GM20431 (cell line): ENCODE data around the gene RABGAP1L.
"Not testable (repeated sequence)": the region's sequence is repeated elsewhere in the genome, so short reads cannot be mapped to it uniquely, and the experiment has no call there.

Experiments used
- in situ Hi-C: fragments of 300-500 bp; cut with MseI, MboI; formaldehyde crosslinking; loops from one replicate; pipeline ENCODE4 v1.15.0; 2020; ENCODE audit warnings: low sequenced_read_pairs; ENCODE audit not compliant: unreplicated experiment

The RABGAP1L gene

DNA sequence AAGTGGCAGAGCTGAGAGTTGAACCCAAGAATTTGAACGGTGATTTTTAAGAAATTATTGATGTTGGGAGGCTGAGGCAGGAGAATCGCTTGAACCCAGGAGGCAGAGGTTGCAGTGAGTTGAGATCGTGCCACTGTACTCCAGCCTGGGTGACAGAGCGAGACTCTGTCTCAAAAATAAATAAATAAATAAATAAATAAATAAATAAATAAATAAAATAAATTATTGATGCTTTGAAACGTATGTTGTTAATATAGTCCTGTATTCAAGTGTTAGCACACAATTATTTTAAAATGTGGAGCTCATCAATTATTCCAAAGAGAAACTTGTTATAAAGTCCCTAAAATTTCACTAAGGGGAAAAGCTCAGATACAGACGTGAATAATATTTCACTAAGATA, 357.4 kb downstream of the RABGAP1L start:
- in situ Hi-C loops, result not testable (repeated sequence)

DNA sequence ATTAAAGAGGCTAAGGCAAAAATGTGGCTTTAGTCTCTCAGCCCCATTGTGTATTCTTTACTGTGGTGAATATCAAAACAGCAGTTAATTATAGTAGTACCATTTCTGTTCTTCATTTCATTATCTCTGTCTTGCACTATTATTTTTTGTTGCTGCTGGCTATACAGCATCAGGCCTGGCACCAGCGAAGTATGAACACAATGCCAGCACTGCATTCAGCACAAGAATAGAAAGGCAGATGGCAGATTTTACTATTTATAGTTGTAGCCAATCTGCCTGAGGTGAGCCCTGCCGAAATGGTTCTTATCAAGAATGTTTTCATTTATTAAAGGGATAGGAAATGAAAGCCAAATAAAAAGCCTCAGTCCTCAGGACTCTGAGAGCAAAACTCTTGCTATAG, 360.5 kb downstream of the RABGAP1L start:
- in situ Hi-C loops, result no loop called here

DNA sequence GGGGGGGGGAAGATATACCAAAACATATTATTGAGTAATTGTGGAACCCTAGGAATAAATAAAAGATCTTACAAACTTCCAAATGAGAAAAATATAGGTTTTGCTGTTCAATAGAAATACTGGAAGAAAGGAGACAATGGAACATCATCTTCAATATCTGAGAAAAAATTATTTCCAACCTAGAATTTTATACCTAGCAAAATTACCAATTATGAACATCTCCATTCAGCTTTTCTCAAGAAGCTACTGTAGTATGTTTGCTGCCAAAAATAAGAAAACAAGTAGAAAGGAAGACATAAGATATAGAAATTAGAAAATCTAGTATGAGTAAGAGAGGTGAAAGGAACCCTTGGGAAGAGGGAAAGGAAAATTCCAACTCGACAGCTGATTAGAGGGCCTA, 372.4 kb downstream of the RABGAP1L start:
- in situ Hi-C loops, result no loop called here

DNA sequence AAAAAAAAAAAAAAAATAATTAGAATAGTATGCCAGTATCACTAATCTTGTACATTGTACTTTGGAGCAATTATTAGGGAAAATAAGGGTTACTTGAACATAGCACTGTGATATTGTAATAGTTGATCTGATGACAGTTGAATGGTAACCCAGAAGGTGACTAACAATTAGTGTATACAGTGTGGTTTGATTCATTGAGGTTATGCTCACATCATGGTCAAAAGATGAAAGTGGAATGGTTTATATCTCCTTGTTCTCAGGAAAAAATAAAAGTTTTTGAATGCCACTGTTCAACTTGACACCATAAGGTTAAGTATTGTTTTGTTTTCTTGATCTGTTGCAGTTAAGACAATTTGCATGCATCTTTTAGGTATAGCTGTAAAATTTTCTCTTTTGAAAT, 375.5 kb downstream of the RABGAP1L start:
- in situ Hi-C loops, result no loop called here

DNA sequence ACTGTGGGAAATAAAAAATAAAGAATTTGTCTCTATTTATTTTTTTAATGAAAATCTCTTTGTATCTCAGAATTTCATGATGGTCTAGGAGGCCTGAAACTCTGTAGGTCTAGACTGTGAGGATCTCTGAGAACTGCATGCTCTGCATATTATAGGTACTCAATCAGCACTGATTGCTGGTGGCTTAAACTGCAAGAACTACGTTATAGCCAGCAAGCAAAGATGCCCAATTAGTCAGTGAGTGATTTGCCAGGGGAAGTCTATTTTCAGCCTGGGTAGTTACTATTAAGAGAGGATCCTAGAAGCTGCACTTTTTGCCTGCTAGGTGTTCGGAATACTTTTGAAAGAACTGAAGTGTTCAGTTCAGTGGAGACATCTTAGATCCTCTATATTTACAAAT, 375.9 kb downstream of the RABGAP1L start:
- in situ Hi-C loops, result no loop called here

DNA sequence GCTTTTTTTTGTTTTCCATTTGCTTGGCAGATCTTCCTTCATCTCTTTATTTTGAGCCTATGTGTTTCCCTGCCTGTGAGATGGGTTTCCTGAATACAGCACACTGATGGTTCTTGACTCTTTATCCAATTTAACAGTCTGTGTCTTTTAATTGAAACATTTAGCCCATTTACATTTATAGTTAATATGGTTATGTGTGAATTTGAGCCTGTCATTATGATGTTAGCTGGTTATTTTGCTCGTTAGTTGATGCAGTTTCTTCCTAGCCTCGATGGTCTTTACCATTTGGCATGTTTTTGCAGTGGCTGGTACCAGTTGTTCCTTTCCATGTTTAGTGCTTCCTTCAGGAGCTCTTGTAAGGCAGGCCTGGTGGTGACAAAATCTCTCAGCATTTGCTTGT, 384.1 kb downstream of the RABGAP1L start:
- in situ Hi-C loops, result not testable (repeated sequence)

DNA sequence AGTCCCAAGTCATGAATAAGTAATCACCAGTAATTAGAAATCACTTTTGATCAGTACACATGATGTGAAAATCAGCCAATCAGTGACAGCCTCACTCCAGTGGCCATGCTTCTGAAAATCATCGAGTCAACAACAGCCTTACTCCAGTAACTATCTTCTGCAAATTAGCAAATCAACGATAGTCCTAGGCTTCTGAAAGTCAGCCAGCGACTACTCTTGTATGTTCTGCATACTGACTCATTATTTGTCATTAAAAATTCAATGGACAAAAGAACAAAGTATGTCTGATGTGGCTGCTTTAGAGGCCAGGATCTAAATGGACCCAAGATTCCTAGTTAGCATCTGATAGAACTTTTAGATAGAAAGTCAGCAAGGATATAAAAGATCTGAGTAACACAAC, 391.0 kb downstream of the RABGAP1L start:
- in situ Hi-C loops, result no loop called here

DNA sequence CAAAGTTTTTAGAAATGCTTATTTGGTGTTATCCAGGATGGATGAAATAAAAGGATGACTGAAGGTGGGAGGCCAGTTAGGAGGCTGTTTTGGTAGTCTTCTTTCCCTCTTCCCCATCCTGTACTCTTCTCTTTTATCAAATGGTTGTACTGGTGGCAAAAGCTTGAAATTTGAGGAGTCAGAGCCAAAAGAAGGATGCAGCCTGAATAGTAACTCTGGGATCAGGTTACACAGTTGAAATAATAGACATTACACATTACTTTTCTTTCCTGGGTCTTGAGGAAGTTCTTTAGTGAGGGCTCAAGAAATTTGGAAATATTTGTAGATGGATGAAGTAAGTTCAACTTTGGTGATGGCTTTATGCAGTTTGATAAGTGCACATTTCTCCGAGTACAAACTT, 397.1 kb downstream of the RABGAP1L start:
- in situ Hi-C loops, result no loop called here

DNA sequence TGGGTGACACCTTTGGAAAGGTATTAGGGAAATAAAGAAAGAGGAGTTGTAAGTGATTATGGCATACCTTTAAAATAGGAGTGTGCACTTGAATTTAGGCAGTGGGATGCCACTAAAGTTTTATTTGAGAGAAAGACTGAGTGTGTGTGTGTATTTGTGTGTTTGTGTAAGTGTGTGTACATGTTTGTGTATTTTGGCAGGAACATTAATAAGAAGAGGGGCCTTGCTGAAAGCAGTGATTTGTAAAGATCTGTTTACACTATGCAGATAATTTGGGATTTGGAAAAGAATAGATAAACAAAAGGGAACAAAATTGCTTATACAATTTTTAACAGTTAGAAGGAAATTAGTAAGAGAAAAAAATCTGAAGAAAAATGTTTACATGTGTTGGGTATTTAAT, 409.2 kb downstream of the RABGAP1L start:
- in situ Hi-C loops, result no loop called here

DNA sequence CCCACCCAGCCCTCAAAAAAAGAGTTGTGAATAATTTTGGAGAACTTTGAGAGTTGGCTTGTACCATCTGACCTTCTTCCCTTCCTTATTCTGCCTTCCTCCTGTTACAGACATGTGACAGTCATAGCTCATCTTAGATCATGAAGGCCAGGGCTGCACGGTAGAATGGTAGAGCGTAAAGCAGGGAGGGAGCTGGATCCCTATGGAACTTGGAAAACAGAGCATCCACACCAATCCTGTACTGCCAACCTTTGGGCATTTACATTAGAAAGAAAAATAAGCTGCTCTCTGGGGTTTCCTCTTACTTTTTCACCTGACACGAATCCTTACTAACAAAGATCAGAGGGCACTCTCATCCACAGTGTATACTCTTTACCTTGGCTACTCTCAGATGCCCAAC, 409.9 kb downstream of the RABGAP1L start:
- in situ Hi-C loops, result no loop called here

DNA sequence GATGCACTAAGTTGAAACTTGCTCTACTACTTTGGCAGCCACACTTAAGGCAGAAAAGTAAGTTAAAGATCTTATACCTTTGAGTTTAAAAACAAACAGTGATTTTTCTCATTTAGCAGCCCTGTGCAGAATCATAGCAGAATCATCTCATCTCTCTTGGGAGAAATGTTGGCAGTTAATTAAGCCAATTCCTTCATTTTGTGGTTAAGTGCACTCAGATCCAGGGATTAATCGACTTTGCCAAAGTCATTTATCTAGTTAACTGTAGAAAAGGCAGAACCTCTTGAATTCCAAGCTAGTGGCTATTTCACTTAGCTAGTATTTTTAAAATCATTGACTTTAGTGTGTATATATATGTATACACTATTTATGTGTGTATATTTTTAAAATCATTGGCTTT, 413.5 kb downstream of the RABGAP1L start:
- in situ Hi-C loops, result no loop called here

DNA sequence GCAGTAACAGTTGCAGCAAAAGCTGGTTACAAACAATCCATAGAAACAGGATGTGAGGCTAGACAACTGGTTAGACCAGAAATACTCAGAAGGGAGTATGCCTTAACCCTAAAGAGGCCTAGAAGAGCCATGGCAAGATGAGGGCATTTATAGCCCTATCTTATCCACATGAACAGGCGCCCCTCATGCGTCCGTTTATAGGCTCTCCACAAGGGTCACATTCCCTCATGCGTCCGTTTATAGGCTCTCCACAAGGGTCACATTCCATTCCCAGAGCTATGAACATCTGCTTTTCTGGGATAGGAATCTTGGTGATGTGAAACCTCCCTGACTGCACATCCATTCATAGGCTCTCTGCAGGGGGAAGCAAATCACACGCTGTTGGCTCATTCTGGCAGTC, 416.8 kb downstream of the RABGAP1L start:
- in situ Hi-C loops, result not testable (repeated sequence)

DNA sequence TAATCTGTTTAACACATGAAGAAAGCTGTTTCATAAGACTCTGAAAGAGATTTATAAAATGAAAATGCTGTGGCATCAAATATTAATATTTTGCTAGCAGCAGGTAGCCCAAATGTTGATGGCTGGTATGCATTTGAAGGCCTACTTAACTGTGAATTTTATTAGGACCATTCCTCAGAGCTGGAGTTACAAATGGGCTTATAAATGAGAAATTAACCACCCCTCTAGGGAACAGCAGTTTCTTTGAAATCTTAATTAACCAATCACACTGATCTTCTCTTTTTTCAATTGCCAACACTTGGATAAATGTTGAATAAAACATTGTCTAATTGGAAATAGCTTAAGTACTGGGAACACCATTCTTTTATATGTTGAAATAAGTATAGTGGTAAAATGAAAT, 418.4 kb downstream of the RABGAP1L start:
- in situ Hi-C loops, result no loop called here

DNA sequence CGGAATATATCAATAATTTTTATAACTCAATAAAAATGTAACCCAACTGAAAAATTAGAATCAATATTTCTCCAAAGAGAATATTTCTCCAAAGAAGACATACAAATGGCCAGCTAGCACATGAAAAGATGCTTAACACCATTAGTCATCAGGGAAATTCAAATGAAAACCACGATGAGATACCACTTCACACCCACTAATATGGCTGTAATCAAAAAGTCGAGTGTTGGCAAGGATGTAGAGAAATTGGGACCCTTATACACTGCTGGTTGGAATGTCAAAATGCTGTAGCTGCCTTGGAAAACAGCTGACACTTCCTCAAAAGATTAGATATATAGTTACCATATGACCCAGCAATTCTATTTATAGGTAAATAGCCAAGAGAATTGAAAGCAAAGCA, 421.5 kb downstream of the RABGAP1L start:
- in situ Hi-C loops, result no loop called here

DNA sequence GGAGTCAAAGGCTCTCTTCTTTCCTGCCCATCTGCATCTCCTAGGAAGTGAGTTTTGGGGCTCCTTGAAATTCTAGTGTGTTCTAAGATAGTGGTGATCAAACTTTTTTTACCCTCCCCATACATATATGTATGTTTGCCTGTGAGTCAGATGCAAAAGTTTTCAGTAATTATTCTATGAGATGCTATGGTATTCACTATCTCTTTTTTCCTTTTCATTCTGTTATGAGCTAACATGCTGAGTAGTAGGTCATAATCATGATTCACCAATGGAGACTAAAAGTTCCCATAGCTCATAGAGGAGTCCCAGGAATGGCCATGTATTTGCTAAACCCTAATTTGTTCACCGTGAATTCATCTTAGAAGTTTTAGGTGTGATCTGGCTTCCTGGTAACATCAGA, 424.0 kb downstream of the RABGAP1L start:
- in situ Hi-C loops, result no loop called here

DNA sequence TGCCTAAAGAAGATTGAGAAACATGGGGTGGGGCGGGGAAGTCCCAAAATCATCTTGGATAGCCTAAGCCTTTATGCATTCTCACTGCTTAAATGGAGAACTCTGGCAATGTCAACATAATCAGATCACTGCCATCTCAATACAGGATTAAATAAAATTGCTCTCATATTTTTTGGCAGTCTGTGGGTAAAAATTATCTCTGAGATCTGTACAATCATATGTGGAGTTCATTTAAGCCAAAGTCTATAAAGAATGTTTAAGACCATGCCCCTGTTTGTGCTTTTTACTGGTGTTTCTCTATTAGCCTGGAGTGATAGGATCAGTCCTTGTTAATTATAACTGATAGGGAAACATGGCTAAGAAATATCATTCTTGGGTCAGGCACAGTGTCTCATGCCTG, 424.8 kb downstream of the RABGAP1L start:
- in situ Hi-C loops, result no loop called here

DNA sequence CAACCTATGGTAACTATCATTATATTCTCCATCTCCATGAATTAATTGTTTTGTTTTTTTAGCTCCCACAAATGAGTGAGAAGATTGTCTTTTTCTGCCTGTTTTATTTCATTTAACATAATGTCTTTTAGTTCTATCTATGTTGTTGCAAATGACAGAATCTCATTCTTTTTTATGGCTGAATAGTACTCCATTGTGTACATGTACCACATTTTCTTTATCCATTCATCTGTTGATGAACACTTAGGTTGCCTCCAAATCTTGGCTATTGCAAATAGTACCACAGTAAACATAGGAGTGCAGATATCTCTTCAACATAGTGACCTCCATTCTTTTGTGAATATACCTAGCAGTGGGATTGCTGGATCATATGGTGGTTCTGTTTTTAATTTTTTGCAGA, 429.3 kb downstream of the RABGAP1L start:
- in situ Hi-C loops, result not testable (repeated sequence)

DNA sequence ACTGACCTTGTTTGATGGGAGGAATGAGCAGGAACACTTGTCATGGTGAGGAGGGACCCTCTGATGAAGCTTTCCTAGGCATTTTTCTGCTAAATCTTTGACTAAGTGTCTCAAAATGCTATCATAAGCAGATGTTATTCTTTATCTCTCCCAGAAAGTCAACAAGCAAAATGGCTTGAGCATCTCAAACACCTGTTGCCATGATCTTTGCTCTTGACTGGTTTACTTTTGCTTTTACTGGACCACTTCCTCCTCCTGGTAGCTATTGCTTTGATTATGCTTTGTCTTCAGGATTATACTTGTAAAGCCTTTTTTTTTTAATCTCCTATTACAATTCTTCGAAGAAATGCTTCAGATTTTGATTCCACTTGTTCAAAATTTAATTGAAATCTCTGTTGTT, 445.9 kb downstream of the RABGAP1L start:
- in situ Hi-C loops, result no loop called here

DNA sequence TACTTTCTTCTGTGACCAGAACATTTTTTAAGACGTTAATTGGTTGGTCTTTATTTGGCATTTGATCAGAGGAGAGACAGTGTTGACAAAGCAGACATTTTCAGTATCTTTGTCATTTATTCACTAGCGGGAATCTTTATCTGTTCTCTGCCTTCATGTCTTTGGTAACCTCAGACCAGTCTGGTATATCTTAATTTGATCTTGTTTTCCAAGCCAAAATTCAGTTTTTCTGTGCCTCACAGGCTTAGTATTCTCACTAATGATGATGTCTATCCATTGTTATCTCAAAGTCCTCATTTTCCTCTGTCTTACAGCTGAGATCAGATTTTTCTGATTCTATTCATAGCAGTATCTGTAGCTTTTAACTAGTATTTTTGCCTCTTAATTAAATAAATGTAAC, 447.2 kb downstream of the RABGAP1L start:
- in situ Hi-C loops, result no loop called here

DNA sequence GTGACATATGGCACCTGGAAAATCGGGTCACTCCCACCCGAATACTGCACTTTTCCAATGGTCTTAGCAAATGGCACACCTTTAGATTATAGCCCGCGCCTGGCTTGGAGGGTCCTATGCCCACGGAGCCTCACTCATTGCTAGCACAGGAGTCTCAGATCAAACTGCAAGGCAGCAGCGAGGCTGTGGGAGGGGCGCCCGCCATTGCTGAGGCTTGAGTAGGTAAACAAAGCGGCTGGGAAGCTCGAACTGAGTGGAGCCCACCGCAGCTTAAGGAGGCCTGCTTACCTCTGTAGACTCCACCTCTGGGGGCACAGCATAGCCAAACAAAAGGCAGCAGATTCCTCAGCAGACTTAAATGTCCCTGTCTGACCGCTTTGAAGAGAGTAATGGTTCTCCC, 458.6 kb downstream of the RABGAP1L start:
- in situ Hi-C loops, result not testable (repeated sequence)

DNA sequence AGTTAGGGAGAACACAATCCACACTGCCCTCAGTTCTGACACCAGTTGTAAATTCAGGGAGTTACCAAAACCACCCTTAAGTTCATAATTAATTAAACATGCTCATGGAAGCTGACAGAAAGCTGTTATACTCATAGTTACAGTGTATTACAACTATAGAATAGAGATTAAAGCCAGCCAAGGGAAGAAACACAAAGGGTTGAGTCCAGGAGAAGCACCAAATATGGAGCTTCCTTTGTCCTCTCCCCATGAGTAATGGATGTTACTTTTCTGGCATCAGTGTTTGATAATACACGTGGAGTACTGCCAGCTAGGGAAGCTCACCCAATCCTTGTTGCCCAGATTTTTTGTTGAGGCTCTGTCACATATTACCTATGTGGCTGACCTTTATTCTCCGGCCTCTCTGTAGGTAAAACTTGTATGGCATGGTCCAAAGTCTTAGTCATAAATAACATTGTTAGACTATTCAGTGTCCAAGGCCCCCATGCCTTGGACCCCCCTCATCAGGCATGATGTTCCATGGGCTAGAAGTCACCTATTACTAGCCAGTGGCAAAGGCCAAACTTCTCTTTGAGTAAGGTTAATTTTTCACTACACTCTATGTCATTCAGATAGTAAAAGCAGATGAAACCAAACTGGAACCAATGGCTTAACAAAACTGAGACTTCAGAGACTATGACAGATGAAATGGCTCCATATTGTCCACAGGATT, 464.2 kb downstream of the RABGAP1L start:
- in situ Hi-C loops, result no loop called here
